SK-N-SH (cell line): ENCODE measurements around the gene SLX4IP. TPM values are rescaled to one million over a fixed set of nuclear protein-coding genes. Genes with fewer than 3 reads are reported as not detected.

Experiments used
- CTCF ChIA-PET: fragments of 300-600, 350-600 bp; formaldehyde crosslinking; extraction: SDS; loops from one replicate; lab custom pipeline; 2021; lab: Yijun Ruan, JAX
- POLR2A ChIA-PET: fragments of 350-600 bp; sonication (Branson Sonifier 250); formaldehyde crosslinking; extraction: SDS; loops from one replicate; lab custom pipeline; 2020; ENCODE audit warnings: antibody characterized with exemption, inconsistent platforms; lab: Yijun Ruan, JAX
- DNase-seq: peaks from one replicate; pipeline ENCODE4 v3.0.0; 2012
- H2AFZ ChIP-seq: fragments of 200-600 bp; sonication (generic); 2 replicates; pipeline ENCODE4 v1.8.1; 2016; ENCODE audit warnings: antibody characterized with exemption, mild to moderate bottlenecking, low read depth
- H3F3A ChIP-seq: fragments of 200-600 bp; sonication (generic); replicated peaks from 2 replicates; pipeline ENCODE3; 2016; ENCODE audit warnings: antibody characterized with exemption, mild to moderate bottlenecking; ENCODE audit not compliant: insufficient read depth
- H3K27ac ChIP-seq, 2 experiments: fragments of 200-500 bp in 1 of 2; fragments of 200-600 bp in 1 of 2; sonication (Bioruptor generic) in 1 of 2; sonication (generic), shearing (Covaris generic) in 1 of 2; 2 replicates each; pipeline versions ENCODE4 v1.5.1 to v1.6.1; 2014 to 2016; ENCODE audit warnings: low read depth in 2 of 2, inconsistent platforms in 1 of 2, low read length in 1 of 2, mild to moderate bottlenecking in 1 of 2, mixed read lengths in 1 of 2
- H3K27me3 ChIP-seq: fragments of 200-600 bp; sonication (generic), shearing (Covaris generic); 2 replicates; pipeline ENCODE4 v1.6.1; 2016; ENCODE audit warnings: mixed run types; ENCODE audit not compliant: insufficient read depth
- H3K36me3 ChIP-seq, 2 experiments: fragments of 200-500 bp in 1 of 2; fragments of 200-600 bp in 1 of 2; sonication (Bioruptor generic) in 1 of 2; sonication (generic) in 1 of 2; replicated peaks in 1 of 2; 2 replicates each; pipeline versions ENCODE3 to v1.5.1; 2014 to 2016; ENCODE audit warnings: low read length in 1 of 2, mild to moderate bottlenecking in 1 of 2; ENCODE audit not compliant: insufficient read depth in 2 of 2, control insufficient read depth in 1 of 2
- H3K4me1 ChIP-seq, 2 experiments: fragments of 200-500 bp in 1 of 2; fragments of 200-600 bp in 1 of 2; sonication (Bioruptor generic) in 1 of 2; sonication (generic), shearing (Covaris generic) in 1 of 2; 2 replicates each; pipeline versions ENCODE4 v1.5.1 to v1.6.1; 2014 to 2016; ENCODE audit warnings: low read depth in 1 of 2, low read length in 1 of 2, mixed run types in 1 of 2; ENCODE audit not compliant: insufficient read depth in 2 of 2, control insufficient read depth in 1 of 2
- H3K4me2 ChIP-seq: fragments of 200-600 bp; sonication (generic), shearing (Covaris generic); 2 replicates; pipeline ENCODE4 v1.6.1; 2017; ENCODE audit warnings: mixed run types
- H3K4me3 ChIP-seq, 2 experiments: fragments of 200-500 bp in 1 of 2; fragments of 200-600 bp in 1 of 2; sonication (Bioruptor generic) in 1 of 2; sonication (generic), shearing (Covaris generic) in 1 of 2; 2 replicates each; pipeline versions ENCODE4 v1.5.1 to v1.8.1; 2014 to 2016; ENCODE audit warnings: low read depth in 2 of 2, inconsistent platforms in 1 of 2, low read length in 1 of 2, mild to moderate bottlenecking in 1 of 2, mixed read lengths in 1 of 2, moderate library complexity in 1 of 2
- H3K79me2 ChIP-seq: fragments of 200-600 bp; sonication (generic); 2 replicates; pipeline ENCODE4 v1.8.1; 2017; ENCODE audit warnings: mild to moderate bottlenecking; ENCODE audit not compliant: insufficient read depth
- H3K9ac ChIP-seq: fragments of 200-600 bp; sonication (generic); 2 replicates; pipeline ENCODE4 v1.6.1; 2017; ENCODE audit warnings: mixed run types
- H3K9me2 ChIP-seq: fragments of 200-600 bp; sonication (generic); 2 replicates; pipeline ENCODE4 v1.6.1; 2017; ENCODE audit warnings: mixed run types
- H3K9me3 ChIP-seq: fragments of 200-600 bp; sonication (generic); 2 replicates; pipeline ENCODE4 v1.6.1; 2017; ENCODE audit warnings: mixed run types, mild to moderate bottlenecking, moderate library complexity
- H4K20me1 ChIP-seq: fragments of 200-600 bp; sonication (generic); 2 replicates; pipeline ENCODE4 v1.6.1; 2017; ENCODE audit warnings: mild to moderate bottlenecking, mixed run types; ENCODE audit not compliant: insufficient read depth
- CHD2 ChIP-seq: fragments of 150-350 bp; IDR thresholded peaks from 2 replicates; pipeline ENCODE4 v1.6.1; 2018; ENCODE audit warnings: low read length; ENCODE audit not compliant: partially characterized antibody
- ELF1 ChIP-seq: IDR thresholded peaks from 2 replicates; pipeline ENCODE4 v1.4.0; 2012
- EZH2phosphoT487 ChIP-seq: fragments of 200-600 bp; sonication (generic); IDR thresholded peaks from 2 replicates; pipeline ENCODE4 v1.6.1; 2017; ENCODE audit warnings: low read depth, mixed run types, mild to moderate bottlenecking, antibody characterized with exemption, moderate library complexity, borderline replicate concordance
- FOSL2 ChIP-seq: IDR thresholded peaks from 2 replicates; pipeline ENCODE4 v1.4.0; 2012; ENCODE audit warnings: low read depth, mild to moderate bottlenecking, moderate library complexity, borderline replicate concordance
- FOXM1 ChIP-seq: IDR thresholded peaks from 2 replicates; pipeline ENCODE4 v1.4.0; 2012; ENCODE audit warnings: low read depth, mild to moderate bottlenecking
- MXI1 ChIP-seq: IDR thresholded peaks from 2 replicates; pipeline ENCODE4 v1.6.1; 2012; ENCODE audit warnings: mild to moderate bottlenecking, low read depth, low read length, improper control_type of control experiment
- NRF1 ChIP-seq: IDR thresholded peaks from 2 replicates; pipeline ENCODE4 v1.6.1; 2012; ENCODE audit warnings: low read depth, mild to moderate bottlenecking, low read length
- POLR2AphosphoS5 ChIP-seq: IDR thresholded peaks from 2 replicates; pipeline ENCODE4 v1.6.1; 2012; ENCODE audit warnings: low read depth, low read length
- RCOR1 ChIP-seq: fragments of 150-350 bp; IDR thresholded peaks from 2 replicates; pipeline ENCODE4 v1.6.1; 2017; ENCODE audit warnings: antibody characterized with exemption, low read length
- RFX5 ChIP-seq: IDR thresholded peaks from 2 replicates; pipeline ENCODE4 v1.6.1; 2012; ENCODE audit warnings: mild to moderate bottlenecking, improper control_type of control experiment, low read length
- SMC3 ChIP-seq: IDR thresholded peaks from 2 replicates; pipeline ENCODE4 v1.6.1; 2012; ENCODE audit warnings: low read depth, low read length, improper control_type of control experiment
- TAF1 ChIP-seq: IDR thresholded peaks from 2 replicates; pipeline ENCODE4 v1.6.1; 2012; ENCODE audit warnings: low read depth, mild to moderate bottlenecking, low read length, moderate library complexity, borderline replicate concordance
- TEAD4 ChIP-seq: IDR thresholded peaks from 2 replicates; pipeline ENCODE4 v1.4.0; 2012; ENCODE audit warnings: mild to moderate bottlenecking, borderline replicate concordance; ENCODE audit not compliant: insufficient read depth
- WGBS: methylation state at CpG from one replicate; pipeline ENCODE4 v1.1.6; 2017; ENCODE audit warnings: low lambda C conversion rate; 5-methylcytosine and 5-hydroxymethylcytosine counted together
- polyA plus RNA-seq, 3 experiments: library from polyadenylated mRNA; depleted of rRNA; stranded (reverse); fragments of >200 nt; gene quantifications; 2 replicates each; pipeline ENCODE4 v1.2.3, GENCODE V29; 2012
- TF ChIP-seq, protein P1 (sequence below): fragments of 200-600 bp; sonication (generic); IDR thresholded peaks from 2 replicates; pipeline ENCODE4 v1.6.1; 2017; ENCODE audit warnings: antibody characterized with exemption, mild to moderate bottlenecking, moderate library complexity
- TF ChIP-seq, protein P2 (sequence below): IDR thresholded peaks from 2 replicates; pipeline ENCODE4 v1.4.0; 2012; ENCODE audit warnings: low read depth, borderline replicate concordance
- TF ChIP-seq, protein P3 (sequence below): IDR thresholded peaks from 2 replicates; pipeline ENCODE4 v1.4.0; 2012; ENCODE audit warnings: low read depth, borderline replicate concordance
- TF ChIP-seq, protein P4 (sequence below): IDR thresholded peaks from 2 replicates; pipeline ENCODE4 v1.4.0; 2012; ENCODE audit warnings: low read depth

The SLX4IP gene
- polyA plus RNA-seq, 1 of the 3 experiments (the other 2 are of a cell fraction): 1.3 TPM

DNA sequence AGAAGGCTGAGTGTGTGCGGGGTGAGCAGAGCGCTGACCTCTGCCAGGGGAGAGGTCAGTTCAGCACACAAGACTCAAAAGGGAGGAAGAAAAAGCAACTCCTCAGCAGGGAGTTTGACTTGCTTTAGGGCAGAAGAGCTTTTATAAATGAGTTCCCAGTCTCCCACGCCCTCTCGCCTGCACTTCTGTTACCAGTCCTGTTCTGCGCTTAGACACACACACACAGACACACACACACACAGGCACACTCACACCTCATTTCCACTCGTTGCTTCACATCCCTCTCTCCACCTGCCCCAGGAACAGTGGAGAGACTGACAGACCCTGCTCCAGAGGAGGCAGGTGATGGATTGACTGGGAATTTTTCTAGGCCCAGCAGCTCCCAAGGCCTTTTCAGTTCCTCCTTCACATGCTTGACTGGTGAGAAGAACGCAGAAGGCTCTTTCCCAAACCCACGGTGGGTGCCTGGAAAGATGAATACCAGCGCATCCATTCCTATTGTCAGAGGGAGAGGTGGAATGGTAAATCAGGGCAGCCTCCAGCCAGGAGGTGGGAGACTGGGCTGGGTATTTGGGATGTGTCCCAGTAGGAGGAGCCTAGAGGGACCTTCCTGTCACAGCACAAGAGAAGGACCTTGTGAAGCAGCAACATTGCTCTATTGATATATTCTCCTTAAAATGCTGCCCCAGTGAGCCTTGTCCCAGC lies 195.0 kb downstream of the SLX4IP start:
- DNase-seq: no peak
- WGBS: 94% methylated on average over 9 of the region's 9 CpGs
- peaks cover 12% of the 10 kb centered on the region for H3F3A ChIP-seq
- no peak overlapping the region for H3K4me2 ChIP-seq
- peaks cover under 1 to 7% of the 10 kb centered on the region in 2 experiments for H3K4me1 ChIP-seq
- no peaks in the 10 kb centered on the region for H3K9me3 ChIP-seq
- H3K4me3 ChIP-seq: no peak overlapping the region
- no peak overlapping the region for H2AFZ ChIP-seq
- H3K9ac ChIP-seq: no peak overlapping the region
- CTCF ChIA-PET: interaction anchor here (1.2 to 2.6 kb wide), 2 partner anchors 14 to 47 kb away, joined by 3 to 10 read pairs; no protein-coding TSS in a partner anchor
- no peaks in the 10 kb centered on the region for H3K9me2 ChIP-seq
- H3K27me3 ChIP-seq: no peaks in the 10 kb centered on the region
- H3K79me2 ChIP-seq: no peaks in the 10 kb centered on the region
- H3K27ac ChIP-seq: no peak overlapping the region
- H3K36me3 ChIP-seq: no peaks in the 10 kb centered on the region
- no peaks in the 10 kb centered on the region for H4K20me1 ChIP-seq
- POLR2A ChIA-PET: no interaction called here
- TF ChIP-seq SMC3: no peak
- no peak for TF ChIP-seq ELF1
- TF ChIP-seq RFX5: no peak
- no peak for TF ChIP-seq NRF1
- TF ChIP-seq, protein P1, sequence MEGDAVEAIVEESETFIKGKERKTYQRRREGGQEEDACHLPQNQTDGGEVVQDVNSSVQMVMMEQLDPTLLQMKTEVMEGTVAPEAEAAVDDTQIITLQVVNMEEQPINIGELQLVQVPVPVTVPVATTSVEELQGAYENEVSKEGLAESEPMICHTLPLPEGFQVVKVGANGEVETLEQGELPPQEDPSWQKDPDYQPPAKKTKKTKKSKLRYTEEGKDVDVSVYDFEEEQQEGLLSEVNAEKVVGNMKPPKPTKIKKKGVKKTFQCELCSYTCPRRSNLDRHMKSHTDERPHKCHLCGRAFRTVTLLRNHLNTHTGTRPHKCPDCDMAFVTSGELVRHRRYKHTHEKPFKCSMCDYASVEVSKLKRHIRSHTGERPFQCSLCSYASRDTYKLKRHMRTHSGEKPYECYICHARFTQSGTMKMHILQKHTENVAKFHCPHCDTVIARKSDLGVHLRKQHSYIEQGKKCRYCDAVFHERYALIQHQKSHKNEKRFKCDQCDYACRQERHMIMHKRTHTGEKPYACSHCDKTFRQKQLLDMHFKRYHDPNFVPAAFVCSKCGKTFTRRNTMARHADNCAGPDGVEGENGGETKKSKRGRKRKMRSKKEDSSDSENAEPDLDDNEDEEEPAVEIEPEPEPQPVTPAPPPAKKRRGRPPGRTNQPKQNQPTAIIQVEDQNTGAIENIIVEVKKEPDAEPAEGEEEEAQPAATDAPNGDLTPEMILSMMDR: no peak
- TF ChIP-seq EZH2phosphoT487: no peak
- TF ChIP-seq FOXM1: no peak
- TF ChIP-seq, protein P2, sequence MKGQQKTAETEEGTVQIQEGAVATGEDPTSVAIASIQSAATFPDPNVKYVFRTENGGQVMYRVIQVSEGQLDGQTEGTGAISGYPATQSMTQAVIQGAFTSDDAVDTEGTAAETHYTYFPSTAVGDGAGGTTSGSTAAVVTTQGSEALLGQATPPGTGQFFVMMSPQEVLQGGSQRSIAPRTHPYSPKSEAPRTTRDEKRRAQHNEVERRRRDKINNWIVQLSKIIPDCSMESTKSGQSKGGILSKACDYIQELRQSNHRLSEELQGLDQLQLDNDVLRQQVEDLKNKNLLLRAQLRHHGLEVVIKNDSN: no peak
- no peak for TF ChIP-seq CHD2
- no peak for TF ChIP-seq POLR2AphosphoS5
- no peak for TF ChIP-seq TEAD4
- TF ChIP-seq, protein P3, sequence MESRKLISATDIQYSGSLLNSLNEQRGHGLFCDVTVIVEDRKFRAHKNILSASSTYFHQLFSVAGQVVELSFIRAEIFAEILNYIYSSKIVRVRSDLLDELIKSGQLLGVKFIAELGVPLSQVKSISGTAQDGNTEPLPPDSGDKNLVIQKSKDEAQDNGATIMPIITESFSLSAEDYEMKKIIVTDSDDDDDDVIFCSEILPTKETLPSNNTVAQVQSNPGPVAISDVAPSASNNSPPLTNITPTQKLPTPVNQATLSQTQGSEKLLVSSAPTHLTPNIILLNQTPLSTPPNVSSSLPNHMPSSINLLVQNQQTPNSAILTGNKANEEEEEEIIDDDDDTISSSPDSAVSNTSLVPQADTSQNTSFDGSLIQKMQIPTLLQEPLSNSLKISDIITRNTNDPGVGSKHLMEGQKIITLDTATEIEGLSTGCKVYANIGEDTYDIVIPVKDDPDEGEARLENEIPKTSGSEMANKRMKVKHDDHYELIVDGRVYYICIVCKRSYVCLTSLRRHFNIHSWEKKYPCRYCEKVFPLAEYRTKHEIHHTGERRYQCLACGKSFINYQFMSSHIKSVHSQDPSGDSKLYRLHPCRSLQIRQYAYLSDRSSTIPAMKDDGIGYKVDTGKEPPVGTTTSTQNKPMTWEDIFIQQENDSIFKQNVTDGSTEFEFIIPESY: no peak
- TF ChIP-seq, protein P4, sequence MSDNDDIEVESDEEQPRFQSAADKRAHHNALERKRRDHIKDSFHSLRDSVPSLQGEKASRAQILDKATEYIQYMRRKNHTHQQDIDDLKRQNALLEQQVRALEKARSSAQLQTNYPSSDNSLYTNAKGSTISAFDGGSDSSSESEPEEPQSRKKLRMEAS: no peak
- no peak for TF ChIP-seq FOSL2
- no peak for TF ChIP-seq MXI1
- TF ChIP-seq RCOR1: no peak
- TF ChIP-seq TAF1: no peak
